Fibroblast of skin of abdomen (primary cell): ENCODE measurements around the gene NLRP12.
A peak's percentile ranks its signal among the peaks of the same experiment; 100 is the strongest.
"Not testable (repeated sequence)": the region's sequence is repeated elsewhere in the genome, so short reads cannot be mapped to it uniquely, and the experiment has no call there.

Experiments
- DNase-seq: peaks from one replicate; pipeline ENCODE4 v3.0.0-alpha.2; 2013

NLRP12 gene

DNA sequence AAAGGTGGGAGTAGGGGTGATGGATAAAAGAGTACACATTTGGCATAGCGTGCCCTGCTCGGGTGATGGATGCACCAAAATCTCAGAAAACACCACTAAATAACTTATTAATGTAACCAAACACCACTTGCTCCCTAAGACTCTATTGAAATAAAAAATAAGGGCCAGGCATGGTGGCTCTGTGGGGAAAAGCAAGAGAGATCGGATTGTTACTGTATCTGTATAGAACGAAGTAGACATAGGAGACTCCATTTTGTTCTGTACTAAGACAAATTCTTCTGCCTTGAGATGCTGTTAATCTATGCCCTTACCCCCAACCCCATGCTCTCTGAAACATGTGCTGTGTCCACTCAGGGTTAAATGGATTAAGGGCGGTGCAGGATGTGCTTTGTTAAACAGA, 14.3 kb upstream of the NLRP12 start:
- DNase-seq, result not testable (repeated sequence)

DNA sequence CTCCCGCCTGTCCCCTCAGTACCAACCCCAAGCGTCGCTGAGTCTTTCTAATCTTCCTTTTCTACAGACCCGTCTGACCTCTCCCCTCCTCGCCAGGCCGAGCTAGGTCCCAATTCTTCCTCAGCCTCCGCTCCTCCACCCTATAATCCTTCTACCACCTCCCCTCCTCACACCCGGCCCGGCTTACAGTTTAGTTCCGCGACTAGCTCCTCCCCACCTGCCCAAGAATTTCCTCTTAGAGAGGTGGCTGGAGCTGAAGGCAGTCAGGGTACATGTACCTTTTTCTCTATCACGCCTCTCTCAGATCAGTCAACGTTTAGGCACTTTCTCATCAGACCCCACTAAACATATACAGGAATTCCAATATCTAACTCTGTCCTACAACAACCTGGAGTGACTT, 8.7 kb upstream of the NLRP12 start:
- DNase-seq, result not testable (repeated sequence)

DNA sequence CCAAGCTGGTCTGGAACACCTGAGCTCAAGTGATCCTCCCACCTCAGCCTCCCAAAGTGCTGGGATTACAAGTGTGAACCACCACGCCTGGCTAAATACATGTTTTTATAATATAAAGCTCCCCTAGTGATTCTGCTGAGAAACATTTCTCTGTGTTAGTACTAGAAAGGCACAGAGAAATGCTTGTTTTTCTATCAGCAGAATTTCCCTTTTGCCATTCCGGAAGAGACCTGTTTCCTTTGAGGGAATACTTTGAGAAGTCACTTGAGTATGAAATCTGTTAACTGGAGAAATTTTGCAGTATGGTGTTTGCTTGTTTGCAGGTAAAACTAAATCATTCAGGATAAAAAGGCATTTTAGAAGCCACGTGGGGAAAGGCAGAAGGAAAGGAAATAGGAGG, 4.4 kb upstream of the NLRP12 start:
- DNase-seq, result no peak

DNA sequence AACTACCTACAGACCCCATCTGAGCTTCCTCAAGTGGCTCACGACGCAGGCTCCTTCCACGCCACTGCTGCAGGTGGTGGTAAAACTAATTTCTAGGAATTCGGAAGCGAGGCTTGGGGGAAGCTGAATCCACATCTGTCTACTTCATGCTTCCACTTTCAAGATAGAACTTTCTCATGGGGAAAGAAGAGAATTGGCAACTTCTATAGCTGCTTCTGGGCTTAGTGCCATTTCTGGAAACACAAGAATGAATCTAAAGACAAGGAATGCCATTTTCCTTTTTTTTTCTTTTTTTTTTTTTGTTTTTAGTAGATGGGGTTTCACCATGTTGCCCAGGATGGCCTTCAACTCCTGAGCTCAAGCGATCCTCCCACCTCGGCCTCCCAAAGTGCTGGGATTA, 2.8 kb upstream of the NLRP12 start:
- DNase-seq, result peak; percentile 24

DNA sequence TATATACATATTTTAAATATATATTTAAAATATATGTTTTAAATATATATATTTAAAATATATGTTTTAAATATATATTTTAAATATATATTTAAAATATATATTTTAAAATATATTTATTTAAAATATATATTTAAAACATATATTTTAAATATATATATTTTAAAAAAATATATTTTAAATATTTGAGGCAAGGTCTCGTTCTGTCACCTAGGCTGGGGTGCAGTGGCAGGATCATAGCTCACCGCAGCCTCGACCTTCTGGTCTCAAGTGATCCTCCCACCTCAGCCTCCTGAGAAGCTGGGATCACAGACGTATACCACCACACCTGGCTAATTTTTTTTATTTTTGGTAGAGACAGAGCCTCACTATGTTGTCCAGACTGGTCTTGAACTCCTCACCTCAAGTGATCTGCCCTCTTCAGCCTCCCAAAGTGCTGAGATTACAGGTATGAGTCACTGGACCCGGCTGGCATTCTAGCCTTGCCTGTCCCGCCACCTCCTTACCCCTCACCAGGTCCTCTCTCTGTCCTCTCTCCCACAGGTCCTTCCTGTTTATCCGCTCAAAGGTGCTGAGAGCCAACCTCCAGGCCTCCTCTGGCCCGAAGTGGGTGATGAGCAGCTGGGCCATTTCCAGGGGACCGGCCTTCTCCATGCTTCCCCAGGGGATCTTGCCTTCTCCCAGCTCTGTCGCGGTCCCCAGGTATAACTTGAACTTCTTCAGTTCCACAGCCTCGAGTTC, 564 bp downstream of the NLRP12 start:
- no peak for DNase-seq

DNA sequence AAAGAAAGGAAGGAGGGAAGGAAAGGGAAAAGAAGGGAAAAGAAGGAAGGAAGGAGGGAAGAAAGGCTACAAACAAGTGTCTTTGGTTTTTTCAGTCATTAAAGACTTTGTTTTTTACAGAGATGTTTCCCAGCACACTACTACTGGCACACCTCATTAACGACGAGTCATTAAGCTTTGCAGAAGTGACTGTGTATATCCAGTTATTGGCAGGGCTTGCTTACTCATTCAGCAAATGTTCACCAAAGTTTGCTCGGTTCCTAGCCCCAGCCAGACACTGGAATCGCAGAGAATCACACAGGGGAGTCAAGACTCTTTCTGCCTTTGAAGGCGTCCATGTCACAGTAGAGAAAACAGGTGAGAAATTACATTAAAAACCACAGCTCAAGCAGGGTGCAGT, 4.3 kb downstream of the NLRP12 start:
- no peak for DNase-seq

DNA sequence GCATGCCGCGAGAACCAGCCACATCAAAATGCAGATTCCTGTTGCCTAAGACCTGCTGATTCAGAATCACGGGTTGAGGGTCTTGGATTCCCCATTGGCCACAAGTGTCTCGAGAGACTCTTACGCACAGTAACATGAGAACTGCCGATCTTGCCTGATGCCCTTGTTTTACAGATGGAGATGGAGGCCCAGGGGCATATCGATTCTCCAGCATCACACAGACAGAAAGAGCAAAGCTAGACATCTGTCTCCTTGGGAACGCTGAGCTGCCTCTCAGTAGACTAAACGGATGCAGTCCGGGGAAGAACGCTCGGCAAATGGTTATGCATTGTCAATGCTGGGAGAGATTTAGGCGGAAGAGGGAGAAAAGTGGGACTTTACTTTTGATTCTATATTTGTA, 5.4 kb downstream of the NLRP12 start:
- DNase-seq, result no peak

DNA sequence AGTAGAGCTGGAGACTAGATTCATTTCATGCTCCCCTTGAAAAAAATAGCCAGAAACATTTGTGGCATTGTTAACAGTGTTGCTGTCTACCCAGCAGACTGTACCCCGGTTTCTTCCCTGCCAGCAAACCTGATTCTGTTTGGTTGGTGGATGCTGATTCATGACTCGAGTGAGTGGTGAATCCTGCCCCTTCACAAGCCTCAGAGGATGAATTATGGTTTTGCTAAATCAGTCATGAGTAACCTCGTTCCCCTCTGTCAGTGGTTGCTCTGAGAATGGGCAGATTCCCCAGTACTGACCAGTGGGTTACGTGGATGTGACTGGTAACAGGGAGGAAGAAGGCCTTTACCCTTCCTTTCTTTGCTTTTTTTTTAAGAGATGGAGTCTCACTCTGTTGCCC, 10.1 kb downstream of the NLRP12 start:
- DNase-seq, result no peak

DNA sequence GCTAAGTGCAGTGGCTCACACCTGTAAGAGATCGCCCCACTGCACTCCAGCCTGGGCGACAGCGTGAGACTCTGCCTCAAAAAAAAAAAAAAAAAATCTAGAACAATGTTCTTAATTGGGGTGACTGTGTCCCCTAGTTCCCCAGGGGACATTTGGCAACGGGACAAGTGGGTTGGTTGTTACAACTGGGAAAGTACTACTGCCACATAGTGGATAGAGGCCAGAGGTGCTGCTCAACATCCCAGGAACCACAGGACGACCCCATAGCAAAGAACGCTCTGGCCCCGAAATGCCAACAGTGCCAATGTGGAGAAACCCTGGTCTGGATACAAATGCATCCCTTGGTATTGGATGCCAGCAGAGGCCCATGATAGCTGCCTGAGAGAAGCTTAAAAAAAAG, 11.8 kb downstream of the NLRP12 start:
- DNase-seq, result no peak

DNA sequence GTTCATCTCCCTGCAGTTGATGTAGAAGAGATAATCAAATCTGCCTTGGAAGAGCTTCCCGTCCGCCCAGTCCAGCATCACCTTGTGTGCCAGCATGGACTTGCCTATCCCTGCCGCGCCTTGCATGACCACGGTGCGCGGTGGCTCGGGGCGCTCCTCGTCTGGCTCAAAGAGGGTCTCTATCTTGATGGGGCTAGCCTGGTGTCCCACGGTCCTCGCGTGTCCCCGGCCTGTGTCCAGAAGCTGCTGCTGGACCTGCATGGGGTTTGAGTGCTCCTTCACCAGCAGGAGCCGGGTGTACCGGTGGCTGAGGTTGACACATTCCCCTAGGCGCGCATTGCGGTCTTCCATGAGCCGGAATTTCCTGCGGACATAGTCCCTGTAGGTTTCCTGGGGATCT, 13.2 kb downstream of the NLRP12 start:
- DNase-seq, result no peak

DNA sequence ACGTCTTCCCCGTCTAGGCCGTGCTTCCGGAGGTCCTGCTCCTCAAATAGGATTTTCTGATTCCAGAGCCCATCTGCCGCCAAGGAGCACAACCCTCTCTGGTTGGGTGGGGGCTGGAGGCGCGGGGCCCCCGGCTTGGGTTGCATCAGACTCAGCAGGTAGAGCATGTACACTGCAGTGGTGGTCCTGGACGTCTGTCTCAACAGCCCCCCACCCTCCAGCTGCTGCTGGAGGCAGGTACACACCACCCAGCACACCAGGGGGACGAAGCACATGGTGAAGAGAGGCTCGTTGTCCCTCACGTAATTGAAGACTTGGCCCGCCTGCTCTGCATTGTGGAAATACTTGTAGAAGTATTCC, 13.9 kb downstream of the NLRP12 start:
- DNase-seq, result no peak

DNA sequence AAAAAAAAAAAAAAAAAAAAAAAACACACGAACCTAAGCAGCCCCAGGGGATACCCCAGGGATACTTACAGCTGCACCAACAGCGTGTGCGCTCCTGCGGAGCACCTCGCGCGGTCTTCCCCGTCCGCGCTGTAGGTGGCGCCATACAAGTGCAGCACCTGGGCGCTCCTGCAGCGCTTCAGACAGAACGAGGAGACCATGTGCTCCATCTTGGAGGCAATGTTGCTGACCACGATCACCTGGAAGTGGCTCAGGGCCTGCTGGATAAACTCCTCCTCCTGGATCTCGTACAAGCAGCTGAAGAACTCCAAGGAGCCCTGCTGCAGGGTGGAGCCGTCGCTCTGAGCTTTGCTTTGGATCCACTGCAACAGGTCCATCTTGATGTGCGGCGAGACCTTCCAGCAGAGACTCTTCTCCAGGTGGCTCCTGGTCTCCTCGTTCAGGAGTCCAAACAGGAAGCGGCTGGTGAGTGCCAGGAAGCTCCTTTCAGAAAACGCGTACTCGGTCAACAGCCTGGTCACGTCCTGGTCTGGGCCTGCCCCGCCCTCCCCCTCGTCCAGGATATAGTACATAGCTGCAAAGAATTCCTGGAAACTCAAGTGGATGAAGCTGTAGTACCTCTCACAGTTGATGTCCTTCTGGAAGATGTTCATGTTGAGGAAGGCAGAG, 14.5 kb downstream of the NLRP12 start:
- DNase-seq, result no peak

DNA sequence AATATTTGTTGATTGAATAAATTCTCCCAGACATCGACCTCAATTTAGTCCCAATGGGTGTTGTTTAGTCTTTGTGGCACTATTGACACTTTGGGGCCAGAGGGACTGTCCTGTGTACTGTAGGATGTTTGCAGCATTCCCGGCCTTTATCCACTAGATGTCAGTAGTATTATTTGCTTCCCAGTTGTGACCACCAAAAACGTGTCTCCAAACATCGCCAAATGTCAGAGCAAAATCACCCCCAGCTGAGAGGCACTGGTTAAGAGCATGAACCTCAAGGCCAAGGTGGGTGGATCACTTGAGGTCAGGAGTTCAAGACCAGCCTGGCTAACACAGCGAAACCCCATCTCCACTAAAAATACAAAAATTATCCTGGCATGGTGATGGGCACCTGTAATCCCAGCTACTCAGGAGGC, 15.4 kb downstream of the NLRP12 start:
- DNase-seq, result peak; percentile 39

DNA sequence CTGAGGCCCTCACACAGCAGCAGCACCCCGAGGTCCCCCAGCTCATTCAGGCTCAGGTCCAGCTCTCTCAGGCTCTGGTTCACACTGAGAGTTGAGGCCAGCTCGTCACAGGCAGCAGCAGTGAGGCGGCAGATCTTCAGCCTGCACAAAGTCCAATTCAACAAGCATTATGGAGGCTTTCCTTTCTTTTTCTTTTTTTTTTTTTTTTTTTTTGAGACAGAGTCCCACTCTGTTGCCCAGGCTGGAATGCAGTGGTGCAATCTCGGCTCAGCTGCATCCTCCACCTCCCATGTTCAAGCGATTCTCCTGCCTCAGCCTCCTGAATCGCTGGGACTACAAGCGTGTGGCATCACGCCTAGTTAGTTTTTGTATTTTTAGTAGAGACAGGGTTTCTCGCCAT, 22.9 kb downstream of the NLRP12 start:
- no peak for DNase-seq

DNA sequence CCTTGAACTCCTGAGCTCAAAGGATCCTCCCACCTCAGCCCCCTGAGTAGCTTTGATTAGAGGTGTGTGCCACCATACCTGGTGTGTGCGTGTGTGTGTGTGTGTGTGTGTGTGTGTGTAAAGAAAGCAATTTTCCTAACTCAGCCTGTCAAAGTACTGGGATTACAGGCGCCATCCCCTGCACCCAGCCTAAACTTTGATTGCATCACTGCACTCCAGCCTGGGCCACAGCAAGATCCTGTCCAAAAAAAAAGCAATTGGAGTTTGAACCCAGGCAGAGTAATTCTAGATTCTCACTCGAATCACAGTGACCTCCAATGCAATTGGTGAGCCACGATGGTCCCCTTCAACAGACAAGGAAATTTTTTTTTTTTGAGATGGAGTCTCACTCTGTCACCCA, 29.1 kb downstream of the NLRP12 start:
- DNase-seq, result no peak

DNA sequence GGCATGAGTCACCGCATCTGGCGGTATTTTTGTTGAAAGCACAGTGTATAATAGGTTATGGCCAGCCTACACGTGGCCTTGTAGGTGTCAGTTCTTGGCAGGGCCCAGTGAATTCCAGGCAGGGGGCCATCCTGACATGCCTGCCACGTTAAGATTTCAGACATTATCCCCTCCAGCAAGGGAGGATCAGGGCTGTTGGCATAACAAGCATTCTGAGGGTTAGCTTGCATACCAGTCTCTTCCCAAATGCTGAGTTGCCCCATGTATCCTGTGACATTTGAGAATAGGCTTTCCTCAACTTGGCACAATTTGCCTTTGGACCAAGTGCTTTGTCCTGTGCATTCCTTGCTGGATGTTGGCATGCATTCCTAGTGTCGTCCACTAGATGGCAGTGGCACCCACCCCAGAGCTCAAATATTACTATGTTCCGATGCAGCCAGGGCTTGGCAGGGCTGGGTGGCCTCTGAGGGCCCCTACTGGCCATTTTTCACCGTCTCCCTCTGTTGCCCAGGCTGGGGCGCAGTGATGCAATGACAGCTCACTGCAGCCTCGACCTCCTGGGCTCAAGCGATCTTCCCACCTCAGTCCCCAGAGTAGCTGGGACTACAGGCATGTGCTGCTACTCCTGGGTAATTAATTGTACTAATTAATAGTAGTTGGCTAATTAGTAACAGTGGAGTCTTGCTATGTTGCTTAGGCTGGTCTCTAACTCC, 31.2 kb downstream of the NLRP12 start:
- DNase-seq, result peak; percentile 79

DNA sequence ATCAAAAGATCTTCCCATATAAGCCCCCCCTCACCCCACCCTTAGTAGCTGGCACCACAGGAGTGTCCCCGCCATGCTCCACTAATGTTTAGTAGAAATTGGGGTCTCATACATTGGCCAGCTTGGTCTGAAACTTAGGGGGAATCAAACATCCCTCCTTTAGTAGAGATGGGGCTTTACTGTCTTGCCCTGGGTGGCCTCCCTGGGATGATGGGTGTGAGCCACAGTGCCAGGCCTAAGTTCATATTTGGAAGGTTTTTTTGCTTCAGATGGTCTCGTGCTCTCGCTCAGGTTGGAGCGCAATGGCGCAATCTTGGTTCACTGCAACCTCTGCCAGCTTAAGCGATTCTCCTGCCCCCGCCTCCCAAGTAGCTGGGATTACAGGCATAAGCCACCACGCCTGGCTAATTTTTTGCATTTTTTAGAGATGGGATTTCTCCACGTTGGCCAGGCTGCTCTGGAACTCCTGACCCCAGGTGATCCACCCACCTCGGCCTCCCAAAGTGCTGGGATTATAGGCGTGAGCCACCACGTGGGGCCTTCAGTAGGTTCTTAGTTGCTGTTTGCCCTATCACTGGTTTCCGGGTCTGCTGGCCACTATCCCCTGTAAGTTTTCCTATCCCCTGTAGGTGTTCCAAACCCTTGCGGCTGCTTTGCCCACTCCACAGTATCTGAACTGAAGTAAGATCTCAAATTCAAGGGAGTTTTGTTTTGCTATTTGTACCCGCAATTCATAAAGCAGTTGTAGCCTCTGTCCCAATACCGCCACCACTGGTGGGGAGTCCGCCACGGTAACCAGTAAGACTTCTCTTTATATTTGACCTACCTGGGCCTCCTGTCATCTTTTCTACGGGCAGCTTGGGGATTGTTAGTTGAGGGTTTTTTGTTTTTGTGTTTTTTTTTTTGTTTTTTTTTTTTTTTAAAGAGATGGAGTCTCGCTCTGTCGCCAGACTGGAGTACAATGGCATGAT, 34.1 kb downstream of the NLRP12 start:
- no peak for DNase-seq

DNA sequence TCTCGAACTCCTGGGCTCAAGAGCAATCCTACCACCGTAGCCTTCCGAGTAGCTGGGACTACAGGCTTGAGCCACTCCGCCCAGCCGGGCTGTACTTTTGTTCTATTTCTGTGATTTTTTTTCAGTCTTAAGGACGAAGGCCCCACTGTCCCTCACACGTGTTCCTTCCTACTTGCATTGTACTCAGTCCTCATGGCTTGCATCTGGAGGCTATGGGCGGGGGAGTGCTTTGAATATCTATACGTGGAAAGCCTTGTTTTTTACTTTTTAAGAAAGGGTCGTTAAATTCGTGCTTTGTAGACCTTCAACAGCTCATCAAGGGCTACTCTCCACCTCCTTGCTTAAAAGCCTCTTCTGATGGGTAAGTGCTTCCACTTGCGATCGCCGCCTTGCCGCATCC, 36.8 kb downstream of the NLRP12 start:
- DNase-seq, result no peak

DNA sequence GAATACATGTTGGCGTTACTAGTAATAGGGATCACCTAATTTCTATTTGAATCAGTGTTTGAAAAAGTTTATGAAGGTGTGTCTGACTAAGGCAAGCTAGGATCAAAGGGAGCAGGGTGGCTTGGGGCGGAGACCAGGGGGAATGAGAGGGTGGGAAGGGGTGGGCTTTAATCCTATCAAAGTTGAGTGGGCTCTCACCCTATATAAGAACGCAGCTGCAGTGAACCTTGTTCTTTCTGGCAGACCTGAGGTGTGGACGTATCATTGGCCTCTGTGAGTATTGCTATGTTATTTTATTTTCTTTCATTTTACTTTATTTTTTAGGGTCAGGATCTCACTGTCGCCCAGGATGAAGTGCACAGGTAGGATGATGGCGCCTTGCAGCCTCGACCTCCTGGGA, 37.4 kb downstream of the NLRP12 start:
- DNase-seq, result no peak

DNA sequence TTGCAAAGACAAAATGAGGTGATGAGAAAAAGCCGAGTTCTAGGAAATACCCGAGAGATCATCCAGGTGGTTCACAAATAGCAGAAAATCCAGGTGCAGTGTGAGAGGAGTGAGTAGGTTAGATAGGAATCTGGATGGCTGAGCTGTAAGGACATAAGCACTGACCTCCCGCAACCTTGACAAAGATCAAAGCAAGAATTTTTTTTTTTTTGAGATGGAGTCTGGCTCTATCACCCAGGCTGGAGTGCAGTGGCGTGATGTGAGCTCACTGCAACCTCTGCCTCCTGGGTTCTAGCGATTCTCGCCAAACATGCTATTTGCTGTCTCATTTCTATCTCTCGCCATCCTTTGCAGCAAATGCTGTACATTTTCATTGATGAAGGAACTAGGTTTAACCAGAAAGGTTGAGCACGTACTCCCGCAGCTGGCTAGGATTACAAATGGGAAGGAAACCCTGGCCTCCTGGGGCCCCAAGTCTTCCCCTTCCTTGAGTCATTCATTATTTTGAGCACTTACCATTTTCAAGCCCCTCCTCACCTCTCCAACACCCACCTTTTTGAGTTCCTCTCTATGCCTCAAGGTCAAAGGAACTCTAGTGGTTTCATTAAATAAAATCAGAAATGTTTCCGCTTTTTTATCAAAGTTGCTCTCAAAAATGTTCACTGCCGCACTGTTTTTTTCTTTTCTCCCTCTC, 38.8 kb downstream of the NLRP12 start:
- no peak for DNase-seq

DNA sequence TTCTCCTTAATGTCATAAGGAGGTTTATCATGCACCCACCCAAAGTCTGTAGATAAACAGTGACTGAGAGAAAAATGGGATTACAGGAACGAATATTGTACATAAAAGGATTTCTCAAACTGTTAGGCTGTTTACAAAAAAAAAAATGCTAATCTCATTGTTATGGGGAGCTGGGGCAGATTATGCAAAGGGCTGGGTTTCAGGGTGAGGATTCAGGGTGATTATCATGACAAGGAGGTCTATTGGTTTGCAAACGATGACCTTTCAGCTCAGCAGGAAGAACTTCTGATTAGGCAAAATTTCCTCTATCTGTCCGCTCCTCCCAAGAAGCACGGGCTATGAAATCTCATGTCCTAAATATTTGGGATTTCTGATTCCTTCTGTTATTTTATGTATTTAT, 41.4 kb downstream of the NLRP12 start:
- no peak for DNase-seq

DNA sequence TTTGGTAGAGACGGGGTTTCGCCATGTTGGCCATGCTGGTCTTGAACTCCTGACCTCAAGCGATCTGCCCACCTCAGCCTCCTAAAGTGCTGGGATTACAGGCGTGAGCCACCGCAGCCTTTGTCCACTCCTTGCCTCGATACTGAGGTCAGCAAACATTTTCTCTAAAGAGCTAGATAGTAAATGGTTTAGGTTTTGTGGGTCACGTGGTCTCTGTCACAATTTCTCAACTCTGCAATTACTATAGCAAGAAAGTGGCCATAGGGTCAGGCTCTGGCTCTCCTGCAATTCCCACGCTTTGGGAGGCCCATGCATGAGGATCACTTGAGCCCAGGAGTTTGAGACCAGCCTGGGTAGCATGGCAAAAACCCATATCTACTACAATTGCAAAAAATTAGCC, 42.8 kb downstream of the NLRP12 start:
- DNase-seq, result not testable (repeated sequence)
